Measurements from ENCODE around the gene AP2M1.
"Not testable (repeated sequence)": the region's sequence is repeated elsewhere in the genome, so short reads cannot be mapped to it uniquely, and the experiment has no call there.

The AP2M1 gene

GRCh38 chr3:184174646-184175492 lies at the start of gene AP2M1:
AP2M1 (plus strand) TSS chr3:184174855; CDS start chr3:184176994, 2,139 bp downstream.
- peak; percentile 98 for DNase-seq (ENCODE audit: low spot score)

GRCh38 chr3:184126006-184126405 lies 48.6 kb upstream of the AP2M1 start:
- DNase-seq (ENCODE audit: low spot score) = no peak

- peak; percentile 8 for DNase-seq (ENCODE audit: low spot score)
These were observed 45.6 kb upstream of the AP2M1 start for GRCh38 chr3:184129012-184129411.

GRCh38 chr3:184132945-184133344 lies 41.7 kb upstream of the AP2M1 start:
- DNase-seq (ENCODE audit: low spot score) = no peak

- peak; percentile 82 for DNase-seq (ENCODE audit: low spot score)
These were observed 40.6 kb upstream of the AP2M1 start for GRCh38 chr3:184133840-184134745.

- DNase-seq (ENCODE audit: low spot score) = no peak
These were observed 39.9 kb upstream of the AP2M1 start for GRCh38 chr3:184134746-184135148.

- DNase-seq (ENCODE audit: low spot score) = peak; percentile 92
These were observed 39.3 kb upstream of the AP2M1 start, which contains the start of gene EIF2B5 for GRCh38 chr3:184135149-184135910. EIF2B5 (plus strand) TSS chr3:184135358; CDS start chr3:184135386, 28 bp downstream.

- DNase-seq (ENCODE audit: low spot score) = no peak
These were observed 38.8 kb upstream of the AP2M1 start for GRCh38 chr3:184135911-184136260.

- DNase-seq (ENCODE audit: low spot score) = no peak
These were observed 34.2 kb upstream of the AP2M1 start for GRCh38 chr3:184140436-184140835.

- DNase-seq (ENCODE audit: low spot score) = no peak
These were observed 32.5 kb upstream of the AP2M1 start for GRCh38 chr3:184142199-184142598.

GRCh38 chr3:184143327-184143726 lies 31.3 kb upstream of the AP2M1 start:
- no peak for DNase-seq (ENCODE audit: low spot score)

GRCh38 chr3:184144505-184144904 lies 30.1 kb upstream of the AP2M1 start:
- DNase-seq (ENCODE audit: low spot score) = no peak

GRCh38 chr3:184145111-184145524 lies 29.5 kb upstream of the AP2M1 start:
- DNase-seq (ENCODE audit: low spot score) = peak; percentile 25

GRCh38 chr3:184145751-184146270 lies 28.8 kb upstream of the AP2M1 start:
- DNase-seq (ENCODE audit: low spot score) = no peak

GRCh38 chr3:184148076-184148475 lies 26.6 kb upstream of the AP2M1 start:
- no peak for DNase-seq (ENCODE audit: low spot score)

- no peak for DNase-seq (ENCODE audit: low spot score)
These were observed 25.5 kb upstream of the AP2M1 start for GRCh38 chr3:184149123-184149522.

GRCh38 chr3:184149770-184150169 lies 24.9 kb upstream of the AP2M1 start:
- DNase-seq (ENCODE audit: low spot score) = not testable (repeated sequence)

GRCh38 chr3:184154885-184155643 lies 19.6 kb upstream of the AP2M1 start, which contains the start of gene DVL3:
DVL3 (plus strand) TSS chr3:184155377; CDS start chr3:184155636, 259 bp downstream.
- peak; percentile 71 for DNase-seq (ENCODE audit: low spot score)

- DNase-seq (ENCODE audit: low spot score) = no peak
These were observed 18.8 kb upstream of the AP2M1 start for GRCh38 chr3:184155644-184156521.

GRCh38 chr3:184156522-184156955 lies 18.1 kb upstream of the AP2M1 start:
- DNase-seq (ENCODE audit: low spot score) = no peak

All from LoVo (cell line).